B cell (primary cell): ENCODE data around the gene CDH12. TPM values are rescaled to one million over a fixed set of nuclear protein-coding genes. Genes with fewer than 3 reads are reported as not detected.

ENCODE experiments used
- ATAC-seq: fragments of 200-7000 bp; cut with Tn5 transposase; one replicate; pipeline ENCODE4 v1.10.0; 2021; ENCODE audit warnings: low read depth, mild to moderate bottlenecking, moderate number of reproducible peaks, moderate library complexity
- CTCF ChIA-PET: fragments of 350-600 bp; sonication (Branson Sonifier 250); formaldehyde crosslinking; loops from one replicate; lab custom pipeline; 2021; ENCODE audit warnings: antibody characterized with exemption, inconsistent platforms; lab: Charles Lee
- POLR2A ChIA-PET: fragments of 350-600 bp; sonication (Branson Sonifier 250); formaldehyde crosslinking; loops from one replicate; lab custom pipeline; 2021; ENCODE audit warnings: antibody characterized with exemption; lab: Charles Lee
- DNase-seq: peaks from one replicate; pipeline ENCODE4 v3.0.0; 2013
- H2AFZ ChIP-seq: 2 replicates; pipeline ENCODE4 v1.6.1; 2012; ENCODE audit warnings: mild to moderate bottlenecking, low read depth, low read length; ENCODE audit not compliant: insufficient read depth, poor library complexity, severe bottlenecking
- H3K27ac ChIP-seq, 2 donors: 1 replicate in 1 of 2; 2 replicates in 1 of 2; pipeline ENCODE4 v1.5.1; 2012 to 2013; ENCODE audit warnings: low read length in 2 of 2, mild to moderate bottlenecking in 2 of 2, moderate library complexity in 1 of 2
- H3K27me3 ChIP-seq, 4 experiments: fragments of 200-600 bp in 1 of 4; sonication (generic) in 1 of 4; replicated peaks in 1 of 4; 1 replicate in 2 of 4; 2 replicates in 2 of 4; pipeline versions ENCODE4 v1.6.1 to v1.7.0; 2013 to 2016; ENCODE audit warnings: low read length in 3 of 4, mild to moderate bottlenecking in 2 of 4, mixed read lengths in 1 of 4, moderate library complexity in 1 of 4; ENCODE audit not compliant: insufficient read depth in 4 of 4, control insufficient read depth in 3 of 4; ENCODE audit errors: control extremely low read depth in 1 of 4
- H3K36me3 ChIP-seq, 2 experiments: replicated peaks in 1 of 2; 1 replicate in 1 of 2; 2 replicates in 1 of 2; pipeline versions ENCODE4 v1.6.1 to v1.7.1; 2013; ENCODE audit warnings: low read length in 1 of 2; ENCODE audit not compliant: insufficient read depth in 2 of 2, control insufficient read depth in 1 of 2; ENCODE audit errors: control extremely low read depth in 1 of 2, extremely low read depth in 1 of 2
- H3K4me1 ChIP-seq, 2 donors: fragments of 200-600 bp in 1 of 2; sonication (generic) in 1 of 2; 1 replicate in 1 of 2; 2 replicates in 1 of 2; pipeline versions ENCODE4 v1.5.1 to v1.6.1; 2013 to 2017; ENCODE audit warnings: low read length in 2 of 2; ENCODE audit not compliant: control insufficient read depth in 2 of 2, insufficient read depth in 2 of 2
- H3K4me2 ChIP-seq: replicated peaks from 2 replicates; pipeline ENCODE3; 2012; ENCODE audit warnings: mild to moderate bottlenecking, low read depth, low read length; ENCODE audit not compliant: poor library complexity, severe bottlenecking
- H3K4me3 ChIP-seq, 5 experiments: fragments of 200-600 bp in 1 of 5; sonication (generic) in 1 of 5; 1 replicate in 3 of 5; 2 replicates in 2 of 5; pipeline versions ENCODE4 v1.5.1 to v1.7.0; 2011 to 2016; ENCODE audit warnings: low read length in 4 of 5, mild to moderate bottlenecking in 4 of 5, low read depth in 2 of 5, control low read depth in 1 of 5, moderate library complexity in 1 of 5; ENCODE audit not compliant: insufficient read depth in 1 of 5; ENCODE audit errors: control extremely low read depth in 1 of 5, extremely low read depth in 1 of 5
- H3K79me2 ChIP-seq: fragments of 200-600 bp; sonication (generic); one replicate; pipeline ENCODE4 v1.6.0; 2016; ENCODE audit warnings: low read length; ENCODE audit not compliant: control insufficient read depth, insufficient read depth
- H3K9ac ChIP-seq: fragments of 200-600 bp; sonication (generic); 2 replicates; pipeline ENCODE4 v1.6.1; 2017; ENCODE audit warnings: mild to moderate bottlenecking, low read length, moderate library complexity
- H3K9me3 ChIP-seq, 3 donors: one replicate each; pipeline versions ENCODE4 v1.6.1 to v1.7.1; 2013; ENCODE audit warnings: low read length in 2 of 3; ENCODE audit not compliant: control insufficient read depth in 2 of 3, insufficient read depth in 1 of 3; ENCODE audit errors: control extremely low read depth in 1 of 3
- H4K20me1 ChIP-seq: 2 replicates; pipeline ENCODE4 v1.6.0; 2012; ENCODE audit warnings: mild to moderate bottlenecking, low read length; ENCODE audit not compliant: insufficient read depth, control insufficient read depth, poor library complexity, severe bottlenecking
- H3K27ac Mint-ChIP-seq: one replicate; pipeline ENCODE4 v1.8.0; 2021; ENCODE audit warnings: mixed read lengths
- H3K27me3 Mint-ChIP-seq: one replicate; pipeline ENCODE4 v1.8.0; 2021; ENCODE audit warnings: mixed read lengths
- H3K4me1 Mint-ChIP-seq: one replicate; pipeline ENCODE4 v1.8.0; 2021; ENCODE audit warnings: mixed read lengths
- H3K4me3 Mint-ChIP-seq: one replicate; pipeline ENCODE4 v1.8.0; 2021; ENCODE audit warnings: mixed read lengths
- H3K9me3 Mint-ChIP-seq: one replicate; pipeline ENCODE4 v1.8.0; 2022; ENCODE audit warnings: mixed read lengths; ENCODE audit not compliant: insufficient read depth
- CTCF ChIP-seq: fragments of 200-600 bp; IDR thresholded peaks from one replicate; pipeline ENCODE4 v1.8.0; 2022; ENCODE audit warnings: antibody characterized with exemption, mild to moderate bottlenecking
- EZH2 ChIP-seq: IDR thresholded peaks from 2 replicates; pipeline ENCODE4 v1.6.1; 2012; ENCODE audit warnings: borderline replicate concordance, low read depth, mild to moderate bottlenecking, moderate library complexity, low read length; ENCODE audit not compliant: insufficient read depth, poor library complexity, severe bottlenecking
- WGBS: methylation state at CpG from one replicate; pipeline ENCODE4 v1.1.5; 2013; ENCODE audit warnings: missing lambda C conversion rate; ENCODE audit not compliant: insufficient coverage; 5-methylcytosine and 5-hydroxymethylcytosine counted together
- intact Hi-C: fragments of 100-400 bp; cut with micrococcal nuclease; formaldehyde crosslinking; loops from one replicate; pipeline ENCODE4 v1.10.0; 2022
- polyA plus RNA-seq: library from polyadenylated mRNA; depleted of rRNA; stranded (reverse); fragments of >200 nt; gene quantifications from 2 replicates; pipeline ENCODE4 v1.2.3, GENCODE V29; 2012
- total RNA-seq, 2 donors: library from RNA; stranded (reverse); fragments of 120-200 nt in 1 of 2; gene quantifications; 1 replicate in 1 of 2; 2 replicates in 1 of 2; pipeline versions ENCODE4 v1.2.3 to v1.2.4, GENCODE V29; 2013 to 2022

Gene CDH12
- total and polyA plus RNA-seq, 2 donors (not counting 1 experiment from before 2014, with no cell fraction given): not detected

DNA sequence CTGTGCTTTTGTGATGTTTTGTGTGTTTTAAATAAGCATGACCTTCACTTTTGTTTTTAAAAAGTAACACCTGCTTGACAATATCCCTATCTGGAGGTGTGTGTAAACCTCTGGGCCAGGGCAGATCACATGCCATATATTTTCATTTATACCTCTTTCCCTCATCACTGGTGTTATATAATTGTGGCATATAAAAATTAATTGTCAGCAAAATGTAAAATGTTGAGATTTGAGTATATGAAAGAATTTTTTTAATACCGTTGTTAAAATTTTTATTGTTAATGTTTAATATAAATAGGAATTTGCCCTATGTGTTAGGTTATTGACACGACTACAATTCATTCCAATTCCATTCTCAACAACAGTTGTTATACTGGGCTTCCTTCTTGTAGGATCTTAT lies 6.5 kb downstream of the CDH12 start:
- TF ChIP-seq EZH2: no peak
- no peak for TF ChIP-seq CTCF
- no peak overlapping the region for H3K4me3 ChIP-seq
- H3K27me3 ChIP-seq: no peaks in the 10 kb centered on the region
- POLR2A ChIA-PET: no interaction called here
- no peaks in the 10 kb centered on the region for H4K20me1 ChIP-seq
- no peak overlapping the region for H3K9ac ChIP-seq
- ATAC-seq: no peak
- no peak for DNase-seq
- Mint-ChIP-seq H3K4me1 (peaks cover 3% of the 10 kb centered on the region), H3K4me3 (no peak overlapping the region), H3K27me3 (no peaks in the 10 kb centered on the region), H3K27ac (no peak overlapping the region), H3K9me3 (no peaks in the 10 kb centered on the region)
- H3K9me3 ChIP-seq: no peaks in the 10 kb centered on the region
- H3K4me2 ChIP-seq: no peak overlapping the region
- no peaks in the 10 kb centered on the region for H3K36me3 ChIP-seq
- H3K27ac ChIP-seq: no peak overlapping the region
- H3K79me2 ChIP-seq: no peaks in the 10 kb centered on the region
- CTCF ChIA-PET: no interaction called here
- no peak overlapping the region for H2AFZ ChIP-seq
- no CpG with 5 or more reads among the region's 2 CpGs for WGBS
- intact Hi-C loops: no loop called here
- H3K4me1 ChIP-seq: no peaks in the 10 kb centered on the region

- H3K4me2 ChIP-seq: no peak overlapping the region
- Mint-ChIP-seq H3K4me3 (no peak overlapping the region), H3K27me3 (no peaks in the 10 kb centered on the region), H3K4me1 (no peaks in the 10 kb centered on the region), H3K9me3 (no peaks in the 10 kb centered on the region), H3K27ac (no peak overlapping the region)
- no peak for DNase-seq
- no peaks in the 10 kb centered on the region for H3K4me1 ChIP-seq
- H3K36me3 ChIP-seq: no peaks in the 10 kb centered on the region
- no peaks in the 10 kb centered on the region for H3K27me3 ChIP-seq
- TF ChIP-seq CTCF (no peak), EZH2 (no peak)
- POLR2A ChIA-PET: no interaction called here
- CTCF ChIA-PET: no interaction called here
- H3K9me3 ChIP-seq: no peaks in the 10 kb centered on the region
- intact Hi-C loops: no loop called here
- H4K20me1 ChIP-seq: no peaks in the 10 kb centered on the region
- H3K79me2 ChIP-seq: no peaks in the 10 kb centered on the region
- H3K4me3 ChIP-seq: no peak overlapping the region
- no peak overlapping the region for H3K27ac ChIP-seq
- no peak for ATAC-seq
- no CpG with 5 or more reads among the region's 2 CpGs for whole genome bisulfite sequencing
- H2AFZ ChIP-seq: no peak overlapping the region
- H3K9ac ChIP-seq: no peak overlapping the region
These were observed 8.5 kb downstream of the CDH12 start for GRCh38 chr5:22844636-22845035.
